Parathyroid adenoma (tissue), 2 donors: ENCODE data around the gene ANKRD44.

Experiments
- H2AFZ ChIP-seq: fragments of 300-600 bp; sonication (generic); one replicate; pipeline ENCODE4 v1.7.0; 2017; ENCODE audit warnings: antibody characterized with exemption, mild to moderate bottlenecking
- H3K27ac ChIP-seq: fragments of 300-600 bp; sonication (generic); one replicate; pipeline ENCODE4 v1.7.0; 2017
- H3K27me3 ChIP-seq: fragments of 300-600 bp; sonication (generic); one replicate; pipeline ENCODE4 v1.7.0; 2017; ENCODE audit warnings: low read length; ENCODE audit not compliant: control insufficient read depth, insufficient read depth
- H3K36me3 ChIP-seq: fragments of 300-600 bp; sonication (generic); one replicate; pipeline ENCODE4 v1.7.0; 2017; ENCODE audit warnings: low read length; ENCODE audit not compliant: control insufficient read depth, insufficient read depth
- H3K4me1 ChIP-seq: fragments of 300-600 bp; sonication (generic); one replicate; pipeline ENCODE4 v1.7.0; 2017; ENCODE audit warnings: control low read depth
- H3K4me2 ChIP-seq: fragments of 300-600 bp; sonication (generic); one replicate; pipeline ENCODE4 v1.7.0; 2017; ENCODE audit warnings: low read length
- H3K4me3 ChIP-seq: fragments of 300-600 bp; sonication (generic); one replicate; pipeline ENCODE4 v1.7.0; 2017; ENCODE audit warnings: low read depth, low read length
- H3K79me2 ChIP-seq: fragments of 300-600 bp; sonication (generic); one replicate; pipeline ENCODE4 v1.7.0; 2017; ENCODE audit warnings: control low read depth
- H3K9ac ChIP-seq: fragments of 300-600 bp; sonication (generic); one replicate; pipeline ENCODE4 v1.7.0; 2017; ENCODE audit warnings: mild to moderate bottlenecking
- H3K9me3 ChIP-seq: fragments of 300-600 bp; sonication (generic); one replicate; pipeline ENCODE4 v1.7.0; 2017; ENCODE audit warnings: low read length; ENCODE audit not compliant: control insufficient read depth
- TF ChIP-seq, protein P1 (sequence below): fragments of 300-600 bp; sonication (generic); IDR thresholded peaks from one replicate; pipeline ENCODE4 v1.7.0; 2017; ENCODE audit warnings: antibody characterized with exemption, mild to moderate bottlenecking
- donor health status: primary hyperparathyroidism.

Gene ANKRD44

DNA sequence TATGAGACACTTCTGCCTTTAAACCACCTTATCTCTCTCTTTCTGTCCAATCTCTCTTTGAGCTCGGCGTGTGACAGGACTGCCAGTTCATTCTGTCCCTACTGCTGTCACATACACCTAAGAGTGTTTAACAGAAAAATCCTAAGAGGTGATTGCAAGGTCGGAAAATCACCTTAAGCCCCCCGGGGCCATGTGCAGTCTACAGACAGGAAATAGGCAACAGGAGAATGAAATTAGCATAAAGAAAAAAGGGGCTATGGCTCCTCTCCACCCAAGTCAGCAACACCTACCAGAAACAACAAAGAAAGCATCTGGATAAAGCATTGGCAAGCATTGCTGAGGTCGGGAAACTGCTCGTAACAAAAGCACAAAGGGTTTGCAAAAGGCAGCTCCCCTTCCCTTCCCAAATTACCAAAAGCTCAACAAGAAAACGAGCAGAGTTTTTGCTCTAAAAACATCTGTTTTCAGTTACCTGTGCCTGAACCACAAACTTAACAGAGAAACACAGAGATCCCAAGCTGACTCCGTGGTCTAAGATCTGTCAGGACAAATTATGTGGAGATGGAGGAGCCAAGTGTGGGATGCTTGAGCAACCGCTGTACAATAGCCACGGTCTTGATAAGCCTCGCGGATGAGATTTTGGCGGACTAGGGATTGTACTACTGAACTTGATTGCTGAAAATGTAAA lies 30.4 kb downstream of the ANKRD44 start:
- H3K4me2 ChIP-seq: no peak overlapping the region
- no peaks in the 10 kb centered on the region for H3K79me2 ChIP-seq
- H2AFZ ChIP-seq: no peak overlapping the region
- H3K27me3 ChIP-seq: no peaks in the 10 kb centered on the region
- TF ChIP-seq, protein P1, sequence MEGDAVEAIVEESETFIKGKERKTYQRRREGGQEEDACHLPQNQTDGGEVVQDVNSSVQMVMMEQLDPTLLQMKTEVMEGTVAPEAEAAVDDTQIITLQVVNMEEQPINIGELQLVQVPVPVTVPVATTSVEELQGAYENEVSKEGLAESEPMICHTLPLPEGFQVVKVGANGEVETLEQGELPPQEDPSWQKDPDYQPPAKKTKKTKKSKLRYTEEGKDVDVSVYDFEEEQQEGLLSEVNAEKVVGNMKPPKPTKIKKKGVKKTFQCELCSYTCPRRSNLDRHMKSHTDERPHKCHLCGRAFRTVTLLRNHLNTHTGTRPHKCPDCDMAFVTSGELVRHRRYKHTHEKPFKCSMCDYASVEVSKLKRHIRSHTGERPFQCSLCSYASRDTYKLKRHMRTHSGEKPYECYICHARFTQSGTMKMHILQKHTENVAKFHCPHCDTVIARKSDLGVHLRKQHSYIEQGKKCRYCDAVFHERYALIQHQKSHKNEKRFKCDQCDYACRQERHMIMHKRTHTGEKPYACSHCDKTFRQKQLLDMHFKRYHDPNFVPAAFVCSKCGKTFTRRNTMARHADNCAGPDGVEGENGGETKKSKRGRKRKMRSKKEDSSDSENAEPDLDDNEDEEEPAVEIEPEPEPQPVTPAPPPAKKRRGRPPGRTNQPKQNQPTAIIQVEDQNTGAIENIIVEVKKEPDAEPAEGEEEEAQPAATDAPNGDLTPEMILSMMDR: no peak
- no peaks in the 10 kb centered on the region for H3K36me3 ChIP-seq
- peaks cover 5% of the 10 kb centered on the region for H3K4me1 ChIP-seq
- no peaks in the 10 kb centered on the region for H3K9me3 ChIP-seq
- no peak overlapping the region for H3K9ac ChIP-seq
- no peak overlapping the region for H3K27ac ChIP-seq
- H3K4me3 ChIP-seq: no peak overlapping the region

DNA sequence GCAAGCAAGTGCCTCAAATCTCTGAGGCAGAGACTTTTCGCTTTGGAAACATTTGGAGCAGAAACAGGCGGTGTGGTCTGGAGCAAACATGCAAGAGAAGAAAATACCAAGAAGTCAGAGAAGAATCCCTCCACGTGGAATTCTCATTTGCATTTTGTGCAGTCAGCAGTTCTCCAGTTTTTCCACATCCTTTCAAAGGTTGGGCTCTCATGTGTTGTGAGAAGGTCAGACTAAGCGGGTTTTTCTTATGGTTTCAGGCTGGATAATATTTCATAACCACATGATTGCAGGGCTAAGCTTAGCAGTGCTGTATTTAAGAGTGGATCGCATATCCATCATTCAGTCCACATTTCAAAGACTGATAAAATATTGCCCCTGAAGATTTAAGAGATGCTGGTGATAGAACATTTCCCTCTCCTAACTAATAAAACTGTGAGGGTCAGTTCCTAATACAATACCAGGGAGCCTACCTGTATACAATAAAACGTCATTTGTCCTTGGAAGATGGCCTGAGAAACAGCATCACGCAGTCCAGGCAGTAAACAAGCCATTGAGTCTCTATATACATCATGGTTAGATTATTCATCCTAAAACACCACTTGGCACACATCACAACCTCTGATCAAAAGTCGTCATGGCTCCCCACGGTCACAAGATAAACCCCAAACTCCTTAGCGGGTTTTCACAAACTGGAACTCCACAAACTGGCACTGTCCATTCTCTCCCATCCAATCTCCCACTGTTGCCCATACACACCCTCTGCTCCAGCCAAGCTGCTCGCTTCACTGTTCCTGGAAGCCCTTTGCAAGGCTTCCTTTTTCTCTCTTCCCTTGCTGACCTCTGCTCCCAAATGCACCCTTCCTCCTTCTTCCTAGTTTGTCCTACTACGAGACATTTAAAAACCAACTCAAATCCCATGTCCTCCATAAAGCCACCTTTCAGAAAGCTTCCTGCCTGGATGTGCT lies 31.5 kb downstream of the ANKRD44 start:
- H2AFZ ChIP-seq: no peak overlapping the region
- no peaks in the 10 kb centered on the region for H3K27me3 ChIP-seq
- peaks cover 5% of the 10 kb centered on the region for H3K4me1 ChIP-seq
- no peak overlapping the region for H3K4me2 ChIP-seq
- no peak overlapping the region for H3K4me3 ChIP-seq
- no peaks in the 10 kb centered on the region for H3K79me2 ChIP-seq
- H3K9me3 ChIP-seq: no peaks in the 10 kb centered on the region
- TF ChIP-seq, protein P1: no peak
- H3K9ac ChIP-seq: no peak overlapping the region
- H3K36me3 ChIP-seq: no peaks in the 10 kb centered on the region
- no peak overlapping the region for H3K27ac ChIP-seq

- no peak overlapping the region for H3K4me2 ChIP-seq
- no peaks in the 10 kb centered on the region for H3K79me2 ChIP-seq
- H3K36me3 ChIP-seq: no peaks in the 10 kb centered on the region
- no peak overlapping the region for H3K27ac ChIP-seq
- H3K4me1 ChIP-seq: peaks cover 5% of the 10 kb centered on the region
- no peak overlapping the region for H3K9ac ChIP-seq
- no peak overlapping the region for H3K4me3 ChIP-seq
- H2AFZ ChIP-seq: no peak overlapping the region
- TF ChIP-seq, protein P1: no peak
- no peaks in the 10 kb centered on the region for H3K27me3 ChIP-seq
- no peaks in the 10 kb centered on the region for H3K9me3 ChIP-seq
Observed at GRCh38 chr2:197277794-197278193, 32.8 kb downstream of the ANKRD44 start.

DNA sequence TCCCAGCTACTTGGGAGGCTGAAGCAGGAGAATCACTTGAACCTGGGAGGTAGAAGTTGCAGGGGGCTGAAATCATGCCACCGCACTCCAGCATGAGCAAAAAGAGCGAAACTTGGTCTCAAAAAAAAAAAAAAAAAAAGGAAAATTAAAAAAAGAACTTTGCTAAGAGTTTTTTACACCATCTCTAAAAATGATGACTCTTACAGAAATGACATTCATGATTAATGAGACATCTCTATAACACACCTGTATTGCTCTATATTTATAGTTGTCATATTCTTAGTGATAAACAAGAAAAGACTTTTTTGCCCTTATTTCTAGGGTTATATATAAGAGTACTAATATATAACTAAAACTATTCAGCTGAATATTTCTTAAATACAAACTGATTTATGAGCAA lies 34.4 kb downstream of the ANKRD44 start:
- H3K27me3 ChIP-seq: no peaks in the 10 kb centered on the region
- TF ChIP-seq, protein P1: no peak
- H3K4me1 ChIP-seq: peaks cover 5% of the 10 kb centered on the region
- H3K9me3 ChIP-seq: no peaks in the 10 kb centered on the region
- no peaks in the 10 kb centered on the region for H3K36me3 ChIP-seq
- H3K4me2 ChIP-seq: no peak overlapping the region
- H3K9ac ChIP-seq: no peak overlapping the region
- no peak overlapping the region for H3K4me3 ChIP-seq
- no peak overlapping the region for H2AFZ ChIP-seq
- H3K79me2 ChIP-seq: peaks cover 2% of the 10 kb centered on the region
- H3K27ac ChIP-seq: no peak overlapping the region
